DOHH2 (cell line): Measurements from ENCODE around the gene CNTN4.

Experiments used
- EZH2phosphoT487 ChIP-seq: fragments of 200-600 bp; sonication (generic); IDR thresholded peaks from 2 replicates; pipeline ENCODE4 v1.6.1; 2017; ENCODE audit warnings: borderline replicate concordance, mild to moderate bottlenecking, antibody characterized with exemption, low read length, moderate library complexity, mixed read lengths
- TF ChIP-seq, protein P1 (sequence below): fragments of 200-600 bp; sonication (generic); IDR thresholded peaks from one replicate; pipeline ENCODE4 v1.5.1; 2014; ENCODE audit warnings: antibody characterized with exemption, mild to moderate bottlenecking, low read depth, low read length; ENCODE audit not compliant: poor library complexity, severe bottlenecking

DNA sequence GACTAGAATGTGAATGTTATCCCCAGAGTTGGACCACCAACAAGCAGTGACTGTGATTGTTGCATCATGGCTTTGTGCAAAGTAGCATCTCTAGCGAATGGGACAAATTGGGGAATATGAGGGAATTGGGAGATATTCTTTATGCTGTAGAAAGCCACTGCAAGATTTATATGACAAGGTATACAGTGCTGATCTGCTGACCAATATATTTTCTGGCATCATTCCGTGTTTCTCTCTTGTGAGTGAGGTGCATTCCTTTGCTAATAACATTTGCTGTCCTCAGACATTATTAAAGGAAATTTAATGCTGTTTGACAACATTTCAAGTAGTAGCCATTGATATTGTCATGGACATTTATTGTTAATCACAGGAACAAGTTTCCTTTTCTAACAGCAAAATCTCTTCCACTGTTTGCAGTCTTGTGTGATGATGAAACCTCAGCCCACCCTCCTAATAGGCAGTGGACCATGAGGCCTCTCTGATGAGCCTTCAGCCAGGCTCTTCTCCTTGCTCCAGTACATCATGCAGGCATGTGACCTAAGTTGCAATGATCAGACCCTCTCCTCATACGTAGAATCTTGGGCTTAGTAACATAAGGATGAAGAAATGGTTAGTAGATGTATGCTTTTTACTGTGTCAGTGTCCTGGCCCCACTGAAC, 16.1 kb downstream of the CNTN4 start:
- TF ChIP-seq, protein P1, sequence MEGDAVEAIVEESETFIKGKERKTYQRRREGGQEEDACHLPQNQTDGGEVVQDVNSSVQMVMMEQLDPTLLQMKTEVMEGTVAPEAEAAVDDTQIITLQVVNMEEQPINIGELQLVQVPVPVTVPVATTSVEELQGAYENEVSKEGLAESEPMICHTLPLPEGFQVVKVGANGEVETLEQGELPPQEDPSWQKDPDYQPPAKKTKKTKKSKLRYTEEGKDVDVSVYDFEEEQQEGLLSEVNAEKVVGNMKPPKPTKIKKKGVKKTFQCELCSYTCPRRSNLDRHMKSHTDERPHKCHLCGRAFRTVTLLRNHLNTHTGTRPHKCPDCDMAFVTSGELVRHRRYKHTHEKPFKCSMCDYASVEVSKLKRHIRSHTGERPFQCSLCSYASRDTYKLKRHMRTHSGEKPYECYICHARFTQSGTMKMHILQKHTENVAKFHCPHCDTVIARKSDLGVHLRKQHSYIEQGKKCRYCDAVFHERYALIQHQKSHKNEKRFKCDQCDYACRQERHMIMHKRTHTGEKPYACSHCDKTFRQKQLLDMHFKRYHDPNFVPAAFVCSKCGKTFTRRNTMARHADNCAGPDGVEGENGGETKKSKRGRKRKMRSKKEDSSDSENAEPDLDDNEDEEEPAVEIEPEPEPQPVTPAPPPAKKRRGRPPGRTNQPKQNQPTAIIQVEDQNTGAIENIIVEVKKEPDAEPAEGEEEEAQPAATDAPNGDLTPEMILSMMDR, result no peak
- TF ChIP-seq EZH2phosphoT487, result no peak
